ENCODE data around the gene CES1. TPM values are rescaled to one million over a fixed set of nuclear protein-coding genes. Genes with fewer than 3 reads are reported as not detected.
"Not testable (repeated sequence)": the region's sequence is repeated elsewhere in the genome, so short reads cannot be mapped to it uniquely, and the experiment has no call there.

CES1 gene
- total RNA-seq, 1 experiment from 2014 or later: 0.56 TPM

- H3K9me3 ChIP-seq: no peaks in the 10 kb centered on the region
- H3K27me3 ChIP-seq: peaks cover 28% of the 10 kb centered on the region
- H3K36me3 ChIP-seq: no peaks in the 10 kb centered on the region
- H3K4me3 ChIP-seq: no peak overlapping the region
- no peak for DNase-seq
These were observed 54.1 kb downstream of the CES1 start for GRCh38 chr16:55778757-55779156.

DNA sequence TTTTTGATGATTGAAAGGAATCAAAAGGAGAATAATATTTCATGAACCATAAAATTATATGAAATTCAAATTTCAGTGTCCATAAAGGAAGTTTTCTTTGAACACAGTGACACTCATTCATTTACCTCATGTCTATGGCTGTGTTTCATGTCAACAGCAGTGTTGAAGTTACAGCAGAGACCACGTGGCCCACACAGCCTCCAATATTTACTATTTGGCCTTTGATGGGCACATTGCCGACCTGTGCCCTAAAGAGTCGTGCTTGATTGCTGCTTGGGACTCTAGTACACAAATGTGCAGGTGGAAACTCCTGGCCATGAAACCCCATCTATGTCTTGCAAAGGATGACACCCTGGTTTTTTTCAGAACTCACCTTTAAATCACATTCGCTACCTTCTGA lies 57.0 kb downstream of the CES1 start:
- Histone ChIP-seq H3K27me3 (peaks cover 6% of the 10 kb centered on the region), H3K9me3 (no peaks in the 10 kb centered on the region)
- DNase-seq: no peak

DNA sequence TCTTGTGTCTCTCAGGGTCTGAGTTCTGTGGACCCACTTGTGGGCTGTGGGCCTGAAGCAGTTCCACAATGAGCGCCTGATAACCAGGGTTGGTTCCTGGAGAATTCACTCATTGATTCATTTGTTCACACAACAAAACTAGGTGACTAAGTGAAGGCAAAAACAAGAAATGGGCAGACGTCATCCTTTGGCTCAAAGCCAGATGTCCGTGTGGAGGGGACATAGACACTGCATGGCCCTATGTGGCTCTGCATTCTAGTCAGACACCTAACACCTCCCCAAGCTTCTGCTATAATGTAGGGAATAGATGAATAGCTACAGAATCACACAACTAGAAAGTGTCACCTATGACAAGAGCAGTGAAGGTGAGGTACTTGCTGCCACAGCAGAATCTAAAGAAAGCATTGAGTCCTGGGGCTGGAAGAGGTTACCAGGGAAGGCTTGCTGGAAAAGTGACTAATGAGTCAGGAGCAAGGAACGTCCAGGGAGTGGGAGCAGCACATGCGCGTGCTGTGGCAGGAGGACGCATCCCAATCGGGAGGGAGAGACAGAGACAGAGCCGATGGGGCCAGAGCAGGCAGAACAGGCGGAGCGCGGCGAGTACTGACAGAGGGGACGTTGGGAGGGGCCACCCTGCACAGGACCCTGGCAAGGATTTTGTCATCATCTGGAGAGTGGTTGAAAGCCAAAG lies 58.9 kb downstream of the CES1 start:
- Histone ChIP-seq H3K4me3 (no peak overlapping the region), H3K9me3 (no peaks in the 10 kb centered on the region), H3K36me3 (no peaks in the 10 kb centered on the region), H3K27me3 (peaks cover 4% of the 10 kb centered on the region)
- DNase-seq: peak; percentile 77

More for the DNA sequence above, 57.0 kb downstream of the CES1 start:
- Histone ChIP-seq H3K36me3 (no peaks in the 10 kb centered on the region), H3K4me3 (no peak overlapping the region)

DNA sequence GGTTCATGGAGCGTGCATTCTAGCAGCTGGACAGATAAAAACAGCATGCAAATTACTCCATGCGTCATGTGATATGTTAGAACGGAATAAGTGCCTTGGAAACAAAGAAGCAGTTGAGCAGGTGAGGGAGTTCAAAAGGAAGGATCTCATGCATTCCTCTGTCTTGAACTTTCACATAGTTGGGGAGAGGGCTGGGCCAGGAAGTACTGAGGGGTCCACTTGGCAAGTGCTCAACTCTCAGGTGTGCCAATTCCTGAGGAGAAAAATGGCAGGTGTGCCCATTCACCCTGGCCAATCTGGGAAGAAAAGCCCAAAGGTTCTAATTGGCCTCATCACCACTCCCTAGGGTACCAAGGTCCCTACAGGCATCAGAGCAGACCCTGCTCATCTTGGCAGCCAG lies 67.7 kb downstream of the CES1 start:
- no peaks in the 10 kb centered on the region for H3K9me3 ChIP-seq
- H3K4me3 ChIP-seq: no peak overlapping the region
- no peaks in the 10 kb centered on the region for H3K36me3 ChIP-seq
- H3K27me3 ChIP-seq: peaks cover 33% of the 10 kb centered on the region
- DNase-seq: no peak

- DNase-seq: no peak
- Histone ChIP-seq H3K9me3 (no peaks in the 10 kb centered on the region), H3K4me3 (no peak overlapping the region), H3K36me3 (no peaks in the 10 kb centered on the region), H3K27me3 (peaks cover 18% of the 10 kb centered on the region)
These were observed 72.4 kb downstream of the CES1 start for GRCh38 chr16:55760310-55761001.

DNA sequence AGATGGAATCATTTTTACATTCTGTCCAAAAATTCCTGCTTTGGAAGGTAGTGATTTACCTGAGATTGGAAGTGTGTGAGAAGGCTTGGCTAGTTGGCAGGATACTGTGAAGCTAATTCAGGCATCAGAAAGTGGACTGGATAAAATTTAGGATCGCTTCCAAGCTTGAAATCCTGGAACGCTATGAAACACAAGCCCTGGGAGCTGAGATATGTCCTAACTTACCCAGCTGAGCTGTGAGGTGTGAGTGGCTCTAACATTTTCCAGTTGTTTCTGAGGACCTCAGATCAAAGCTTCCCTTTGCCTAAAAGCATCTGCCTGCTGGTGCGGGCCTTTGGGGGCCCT lies 73.0 kb downstream of the CES1 start:
- not testable (repeated sequence) for H3K9me3 ChIP-seq, H3K4me3 ChIP-seq, DNase-seq, H3K36me3 ChIP-seq
- H3K27me3 ChIP-seq: peaks cover 13% of the 10 kb centered on the region

GRCh38 chr16:55757595-55758527 lies 75.0 kb downstream of the CES1 start:
- H3K9me3 ChIP-seq, H3K4me3 ChIP-seq, DNase-seq, H3K27me3 ChIP-seq, H3K36me3 ChIP-seq: not testable (repeated sequence)

DNA sequence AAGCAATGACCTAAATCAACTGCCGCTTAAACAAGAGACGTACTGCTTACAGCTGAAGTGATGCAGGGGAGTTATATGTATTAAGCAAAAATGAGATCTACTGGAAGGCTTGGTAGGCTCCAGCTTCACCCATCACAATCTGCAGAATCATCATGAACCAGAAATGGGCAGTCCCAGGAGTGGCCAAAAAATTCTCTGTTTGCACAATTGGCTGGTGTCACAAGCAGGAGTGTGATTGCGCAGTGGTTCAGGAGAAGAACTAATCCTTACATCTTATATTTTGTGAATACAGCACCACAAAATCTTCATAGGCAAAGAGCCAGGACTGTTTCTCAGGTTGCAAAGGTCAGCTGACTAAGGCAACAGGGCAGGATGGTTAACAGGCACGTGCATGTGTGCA lies 75.9 kb downstream of the CES1 start:
- Histone ChIP-seq H3K36me3 (no peaks in the 10 kb centered on the region), H3K9me3 (peaks cover 13% of the 10 kb centered on the region), H3K27me3 (peaks cover 6% of the 10 kb centered on the region), H3K4me3 (no peak overlapping the region)
- DNase-seq: no peak

DNA sequence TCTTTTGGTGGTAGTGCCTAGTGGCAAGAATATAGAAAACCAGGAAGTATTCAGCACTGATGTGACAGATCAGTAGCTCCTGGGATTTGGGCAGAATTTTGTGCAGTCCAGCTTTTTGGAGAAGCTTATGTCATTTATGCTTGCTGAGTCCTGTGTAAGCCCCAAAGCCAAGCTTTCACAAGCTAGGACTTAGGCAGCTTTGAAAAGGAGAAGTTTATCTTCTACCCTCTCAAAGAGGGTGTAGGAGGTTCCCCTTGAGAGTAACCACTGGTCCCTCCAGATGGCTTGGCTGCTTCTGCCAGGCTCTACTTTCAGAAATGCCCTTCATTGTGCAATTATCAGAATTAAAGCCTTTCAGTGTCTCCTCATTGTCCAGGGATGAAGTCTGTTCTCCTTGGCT lies 78.8 kb downstream of the CES1 start:
- H3K9me3 ChIP-seq: peaks cover 20% of the 10 kb centered on the region
- DNase-seq: no peak
- H3K36me3 ChIP-seq: no peaks in the 10 kb centered on the region
- no peak overlapping the region for H3K4me3 ChIP-seq
- H3K27me3 ChIP-seq: peaks cover 3% of the 10 kb centered on the region

- not testable (repeated sequence) for H3K36me3 ChIP-seq, H3K27me3 ChIP-seq, DNase-seq, H3K4me3 ChIP-seq
- peaks cover 20% of the 10 kb centered on the region for H3K9me3 ChIP-seq
These were observed 79.7 kb downstream of the CES1 start for GRCh38 chr16:55753145-55753631.

Other genes starting within 250 kb of the CES1 start
- gene SLC6A2, start 177.1 kb downstream of the CES1 start, total RNA-seq (2014; rRNA removed; shearing (Covaris generic); ENCODE audit: low replicate concordance): not detected in 2 replicates
- gene CES5A, start 42.3 kb upstream of the CES1 start, total RNA-seq (2014; rRNA removed; shearing (Covaris generic); ENCODE audit: low replicate concordance): not detected in 2 replicates

Data from MG63 (cell line).